Measurements from ENCODE around the gene RBM6. TPM values are rescaled to one million over a fixed set of nuclear protein-coding genes. Genes with fewer than 3 reads are reported as not detected.

RBM6 gene
- total and polyA plus RNA-seq, 9 of the 15 experiments (the other 6 are each of a cell fraction or from before 2014, with no cell fraction given) = 19.9 to 82.2 (median 57.8) TPM

GRCh38 chr3:50057756-50058155 lies 117.8 kb downstream of the RBM6 start:
- Histone ChIP-seq H3K36me3 (ENCODE audit: control insufficient read depth, insufficient read depth, low read length) (peaks cover 75% of the 10 kb centered on the region), H3K9me1 (ENCODE audit: control insufficient read depth, insufficient read depth, low read length) (no peaks in the 10 kb centered on the region), H3K4me2 (ENCODE audit: insufficient read depth, low read length) (no peak overlapping the region), H3K4me1 (replicated peaks in 1 of 2; ENCODE audit: control insufficient read depth in 2 of 2, insufficient read depth in 2 of 2, low read length in 2 of 2) (no peaks in the 10 kb centered on the region), H3K27ac (ENCODE audit: extremely low read depth, low read depth, low read length) (no peak overlapping the region), H2AFZ (ENCODE audit: low read depth, low read length) (no peak overlapping the region), H3K9me3 (replicated peaks; ENCODE audit: control insufficient read depth, insufficient read depth, low read depth, low read length) (no peaks in the 10 kb centered on the region), H3K27me3 (ENCODE audit: control insufficient read depth in 2 of 2, insufficient read depth in 2 of 2, low read length in 2 of 2) (no peaks in the 10 kb centered on the region), H4K20me1 (replicated peaks; ENCODE audit: control insufficient read depth, insufficient read depth, low read length) (no peaks in the 10 kb centered on the region), H3K79me2 (ENCODE audit: control insufficient read depth, insufficient read depth, low read length) (no peaks in the 10 kb centered on the region), H3K9ac (ENCODE audit: insufficient read depth in 1 of 2, low read depth in 2 of 2, low read length in 2 of 2) (no peak overlapping the region), H3K4me3 (no peak overlapping the region)
- WGBS (ENCODE audit: insufficient coverage, low coverage, missing lambda C conversion rate) = 94% methylated on average over 5 of the region's 6 CpGs
- intact Hi-C loops (cut with micrococcal nuclease) (no loop called here), in situ Hi-C loops (cut with MboI) (no loop called here)
- ChIA-PET POLR2A (interaction anchor here (0.5 kb wide), 1 partner anchor 8 kb away, joined by 4 read pairs; no protein-coding TSS in a partner anchor), CTCF (ENCODE audit: low intra/inter-chr PET ratio) (no interaction called here)
- no peak for ATAC-seq
- DNase-seq (ENCODE audit: extremely low read depth in 1 of 4, low spot score in 3 of 4) = no peak
- BruUV-seq (replicated peaks) = no TSS peak
- FAIRE-seq = no peak
- TF ChIP-seq ELF1 (tag; IDR thresholded peaks at IDR 0.05) = no peak
- TF ChIP-seq ZNF830 (CRISPR knock-in tag; IDR thresholded peaks at IDR 0.05) = no peak
- no peak for TF ChIP-seq NR2C2 (CRISPR knock-in tag; IDR thresholded peaks at IDR 0.05)
- no peak for TF ChIP-seq NR2C2 (tag; IDR thresholded peaks at IDR 0.05)
- no peak for TF ChIP-seq ETS2 (tag; IDR thresholded peaks at IDR 0.05; ENCODE audit: borderline replicate concordance, poor library complexity, severe bottlenecking)
- TF ChIP-seq HEY1 (CRISPR knock-in tag; IDR thresholded peaks at IDR 0.05; ENCODE audit: borderline replicate concordance) = no peak
- TF ChIP-seq ZBTB17 (CRISPR knock-in tag; IDR thresholded peaks at IDR 0.05) = no peak
- no peak for TF ChIP-seq ZNF347 (CRISPR knock-in tag; IDR thresholded peaks at IDR 0.05; ENCODE audit: low read depth)
- TF ChIP-seq HDAC8 (tag; IDR thresholded peaks at IDR 0.05) = no peak
- TF ChIP-seq GABPB2 (CRISPR knock-in tag; conservative IDR thresholded peaks at IDR 0.05) = no peak
- TF ChIP-seq NR2C1 (IDR thresholded peaks at IDR 0.05) = no peak
- TF ChIP-seq NR2C1 (tag; IDR thresholded peaks at IDR 0.05) = no peak
- TF ChIP-seq NFYB (IDR thresholded peaks at IDR 0.05; ENCODE audit: extremely low read depth, insufficient read length) = no peak
- no peak for TF ChIP-seq MAFG (tag; conservative IDR thresholded peaks at IDR 0.05)
- no peak for TF ChIP-seq ARID3A (IDR thresholded peaks at IDR 0.05; ENCODE audit: borderline replicate concordance, low read depth, low read length)
- no peak for TF ChIP-seq VEZF1 (CRISPR knock-in tag; IDR thresholded peaks at IDR 0.05)
- TF ChIP-seq KLF13 (tag; IDR thresholded peaks at IDR 0.05; ENCODE audit: borderline replicate concordance, low read depth) = no peak
- TF ChIP-seq ZBTB8A (IDR thresholded peaks at IDR 0.05; ENCODE audit: partially characterized antibody) = no peak
